Lung microvascular endothelial cell (primary cell): ENCODE measurements around the gene TCEA2. TPM values are rescaled to one million over a fixed set of nuclear protein-coding genes. Genes with fewer than 3 reads are reported as not detected.
A peak's percentile ranks its signal among the peaks of the same experiment; 100 is the strongest.
"Not testable (repeated sequence)": the region's sequence is repeated elsewhere in the genome, so short reads cannot be mapped to it uniquely, and the experiment has no call there.

ENCODE experiments used
- DNase-seq, 2 donors: peaks; one replicate each; pipeline versions ENCODE4 v3.0.0 to v3.0.0-alpha.2; 2010; ENCODE audit warnings: low read depth in 2 of 2
- total RNA-seq: library from RNA; depleted of rRNA; stranded (reverse); fragments of >200 nt; gene quantifications from 2 replicates; pipeline ENCODE4 v1.2.1, GENCODE V29; 2014

Gene TCEA2
- total RNA-seq, 1 donor from 2014 or later: 30.6 TPM

DNA sequence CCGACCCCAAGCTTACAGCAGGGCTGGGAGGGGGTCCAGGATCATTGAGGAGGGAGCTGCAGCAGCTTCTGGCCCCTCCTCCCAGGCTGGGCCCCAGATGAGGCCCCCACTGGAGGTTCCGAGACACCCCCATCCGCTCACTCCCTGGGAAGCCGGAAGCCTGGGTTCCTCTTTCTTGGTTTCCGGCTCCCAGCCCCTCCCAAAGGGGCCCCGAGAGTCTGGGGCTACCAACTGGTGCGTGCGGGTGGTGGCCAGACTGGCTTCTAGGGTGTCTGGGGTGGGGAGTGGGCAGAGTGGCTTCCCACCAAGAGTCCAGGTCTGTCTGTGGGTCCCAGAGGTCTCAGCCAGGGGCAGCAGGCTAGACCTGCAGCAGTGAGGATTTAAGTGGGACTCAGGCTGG, 14.1 kb downstream of the TCEA2 start:
- DNase-seq: no peak

GRCh38 chr20:64077541-64077875, 14.5 kb downstream of the TCEA2 start:
- DNase-seq: no peak

DNA sequence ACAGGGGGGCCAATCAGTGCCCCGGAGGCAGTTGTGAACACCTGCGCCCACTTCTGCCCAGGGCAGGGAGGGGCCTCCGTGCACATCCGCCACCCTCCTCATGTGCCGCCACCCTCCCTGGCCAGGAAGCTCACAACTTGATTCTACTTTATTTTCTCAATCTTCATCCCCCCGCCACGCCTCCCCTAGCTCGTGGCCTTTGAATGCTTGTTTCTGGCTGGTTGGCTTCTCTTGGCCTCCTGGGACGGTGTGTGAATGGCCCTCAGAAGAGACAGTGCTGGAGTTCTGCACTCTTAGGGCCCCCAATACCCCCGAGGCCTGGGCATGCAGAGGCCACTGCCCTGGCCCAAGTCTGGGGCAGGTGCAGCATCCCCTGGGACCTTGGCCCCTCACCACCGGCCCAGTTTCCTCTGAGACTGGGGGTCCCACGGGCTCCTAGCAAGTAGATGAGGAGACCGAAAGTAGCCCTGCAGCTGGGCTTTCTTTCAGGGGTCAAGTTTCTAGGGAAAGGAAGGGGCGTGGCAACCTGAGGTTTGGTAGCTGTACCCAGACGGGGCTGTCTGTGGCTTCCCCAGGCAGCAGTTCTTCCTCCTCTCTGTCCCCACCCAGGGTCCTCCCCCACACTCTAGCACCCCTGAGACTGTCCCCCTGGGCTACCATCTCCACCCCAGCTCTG, 15.0 kb downstream of the TCEA2 start:
- DNase-seq: no peak

- no peak for DNase-seq
Observed at GRCh38 chr20:64078934-64079272, 15.9 kb downstream of the TCEA2 start.

GRCh38 chr20:64079273-64080012, 16.4 kb downstream of the TCEA2 start, which contains the start of gene RGS19:
TSS of gene RGS19 (minus strand) at chr20:64079518. CDS start at chr20:64076886, 2,632 bp downstream.
- DNase-seq: peak; percentile 67 to 88

- peak; percentile 26 to 39 for DNase-seq
Observed at GRCh38 chr20:64080013-64080812, 17.2 kb downstream of the TCEA2 start, which contains the start of gene OPRL1. TSS of gene OPRL1 (plus strand) at chr20:64080082. CDS start at chr20:64092721, 12,639 bp downstream.

- DNase-seq: no peak
Observed at GRCh38 chr20:64080813-64081623, 18.0 kb downstream of the TCEA2 start.

DNA sequence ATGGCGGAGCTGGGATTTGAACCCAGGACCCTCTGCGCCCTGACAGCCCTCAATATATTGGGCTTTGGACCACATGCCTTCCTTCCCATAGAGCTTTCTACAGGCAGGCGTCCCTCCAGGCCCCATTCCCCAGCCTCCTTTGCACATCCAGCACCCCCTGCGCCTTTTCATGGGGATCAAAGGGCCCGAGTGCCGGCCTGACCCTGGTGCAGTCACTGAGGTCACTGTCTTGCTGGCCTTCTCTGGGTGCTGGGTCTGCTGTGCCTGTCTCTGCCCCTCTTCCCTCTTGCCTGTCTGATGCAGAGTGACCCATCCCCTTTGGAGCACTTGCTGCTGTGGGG, 18.6 kb downstream of the TCEA2 start:
- DNase-seq: no peak

GRCh38 chr20:64082126-64082731, 19.2 kb downstream of the TCEA2 start:
- DNase-seq: no peak

DNA sequence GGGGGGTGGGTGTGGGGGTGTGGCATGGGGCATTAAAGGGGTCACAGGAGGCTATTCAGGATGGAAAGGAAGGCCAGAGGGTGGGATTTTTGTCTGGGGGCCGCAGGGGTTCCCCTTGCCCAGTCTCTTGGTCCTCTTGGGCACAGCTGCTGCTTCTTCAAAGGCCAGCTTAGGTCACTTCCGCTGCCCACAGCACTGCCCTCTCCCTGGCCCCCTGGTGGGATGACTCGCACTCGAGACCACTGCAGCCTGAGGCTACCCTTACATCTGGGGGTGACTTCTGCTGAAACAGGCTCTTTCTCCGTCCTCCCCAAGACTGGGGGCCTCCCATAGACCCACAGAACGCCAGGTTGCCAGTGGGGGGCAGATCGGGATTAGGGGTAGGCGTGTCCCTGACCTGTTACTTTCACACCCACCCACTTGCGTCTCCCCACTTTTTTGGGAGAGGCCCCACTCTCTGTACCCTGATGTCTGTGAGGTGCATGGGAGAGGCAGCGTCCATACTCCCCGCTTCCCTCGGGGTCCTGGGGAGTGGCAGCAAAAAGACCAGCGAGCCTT, 19.9 kb downstream of the TCEA2 start:
- DNase-seq: no peak

DNA sequence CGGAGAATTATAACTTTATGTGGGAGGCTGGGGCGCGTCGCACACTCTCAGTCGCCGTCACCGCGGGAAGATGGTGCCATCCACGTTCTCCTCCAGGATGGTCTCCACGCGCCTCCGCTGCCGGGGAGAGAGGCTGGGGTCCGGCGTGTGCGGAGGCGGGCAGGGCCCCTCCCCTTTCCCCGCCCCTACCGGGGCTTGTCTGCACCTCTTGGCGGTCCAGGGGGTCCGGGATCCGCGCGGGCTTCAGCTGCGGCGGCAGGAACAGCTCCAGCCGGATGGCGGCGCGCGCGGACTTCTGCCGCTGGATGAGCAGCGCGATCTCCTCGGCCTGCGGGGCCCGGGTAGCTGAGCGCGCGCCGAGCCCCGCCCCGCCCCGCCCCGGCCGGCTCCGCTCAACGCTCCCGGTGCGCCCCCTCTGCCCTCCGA, 20.4 kb downstream of the TCEA2 start:
- DNase-seq: peak; percentile 77 to 89

DNA sequence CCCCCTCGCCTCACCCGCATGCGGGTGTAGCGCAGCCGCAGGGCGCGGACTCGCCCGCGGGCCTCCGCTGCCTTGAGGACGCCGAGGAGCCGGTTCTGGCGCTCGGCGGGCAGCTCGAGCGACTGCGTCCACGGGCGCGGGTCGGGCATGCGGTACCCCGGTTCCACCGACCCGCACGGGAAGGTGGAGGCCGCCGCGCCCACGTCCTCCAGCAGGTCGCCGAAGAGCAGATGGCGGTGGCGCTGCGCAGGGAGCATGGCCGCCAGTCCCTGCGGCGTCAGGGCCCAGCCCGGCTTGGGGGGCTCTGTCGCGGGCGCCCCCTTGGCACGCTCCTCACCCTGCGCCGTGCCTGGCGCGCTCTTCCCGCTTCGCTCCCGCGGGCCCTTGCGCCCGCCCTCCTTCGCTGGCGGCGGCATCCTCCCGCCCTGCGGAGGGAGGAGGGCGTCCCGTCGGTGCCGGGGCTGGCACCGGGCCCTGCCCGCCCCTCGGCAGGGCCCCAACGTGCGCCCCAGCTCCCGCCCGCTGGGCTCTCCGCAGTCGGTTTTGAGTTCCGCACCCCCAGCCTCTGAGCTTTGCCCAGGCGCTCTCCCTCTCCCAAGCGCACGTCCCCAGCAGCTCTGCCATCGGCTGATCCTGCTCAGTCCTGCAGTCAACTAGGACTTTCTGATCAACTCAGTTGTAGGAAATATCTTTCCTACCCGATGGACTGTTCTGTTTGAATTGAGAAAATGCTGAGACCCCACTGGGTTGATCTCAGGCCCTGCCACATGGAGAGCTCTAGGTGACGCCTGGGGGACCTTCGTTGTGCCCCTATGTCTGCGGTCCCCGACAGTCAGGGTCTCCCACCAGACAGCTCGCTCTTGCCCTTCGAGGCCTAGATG, 21.0 kb downstream of the TCEA2 start, which contains the start of gene LKAAEAR1:
Gene LKAAEAR1, minus strand, starts transcription at position 595 of the 881 bp plus-strand sequence. Its CDS starts 179 bp downstream, at position 416.
- DNase-seq: no peak

DNA sequence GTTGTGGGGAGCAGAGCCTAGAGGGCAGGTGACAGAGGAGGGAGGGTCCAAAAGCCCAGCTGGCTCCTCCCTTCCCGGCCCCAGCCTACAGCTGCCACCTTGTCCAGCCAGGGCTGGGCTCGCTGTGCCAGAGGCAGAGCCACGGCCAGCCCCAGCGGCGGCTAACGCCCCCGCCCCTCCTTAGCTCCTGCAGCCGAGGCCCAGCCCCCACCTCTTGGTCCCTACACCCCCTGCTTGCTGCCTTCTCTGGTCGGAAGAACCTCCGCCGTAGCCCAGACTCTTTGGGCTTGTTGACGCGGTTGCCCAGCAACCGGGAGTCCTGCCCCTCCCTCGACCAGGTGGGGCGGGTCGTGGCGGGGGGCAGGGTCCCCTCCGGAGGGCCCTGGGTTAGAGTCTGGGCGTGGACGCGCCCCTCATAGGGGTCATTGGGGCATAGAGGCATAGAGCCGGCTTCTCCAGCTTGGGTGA, 21.7 kb downstream of the TCEA2 start:
- DNase-seq: no peak

- DNase-seq: no peak
Observed at GRCh38 chr20:64086801-64087200, 23.8 kb downstream of the TCEA2 start.

DNA sequence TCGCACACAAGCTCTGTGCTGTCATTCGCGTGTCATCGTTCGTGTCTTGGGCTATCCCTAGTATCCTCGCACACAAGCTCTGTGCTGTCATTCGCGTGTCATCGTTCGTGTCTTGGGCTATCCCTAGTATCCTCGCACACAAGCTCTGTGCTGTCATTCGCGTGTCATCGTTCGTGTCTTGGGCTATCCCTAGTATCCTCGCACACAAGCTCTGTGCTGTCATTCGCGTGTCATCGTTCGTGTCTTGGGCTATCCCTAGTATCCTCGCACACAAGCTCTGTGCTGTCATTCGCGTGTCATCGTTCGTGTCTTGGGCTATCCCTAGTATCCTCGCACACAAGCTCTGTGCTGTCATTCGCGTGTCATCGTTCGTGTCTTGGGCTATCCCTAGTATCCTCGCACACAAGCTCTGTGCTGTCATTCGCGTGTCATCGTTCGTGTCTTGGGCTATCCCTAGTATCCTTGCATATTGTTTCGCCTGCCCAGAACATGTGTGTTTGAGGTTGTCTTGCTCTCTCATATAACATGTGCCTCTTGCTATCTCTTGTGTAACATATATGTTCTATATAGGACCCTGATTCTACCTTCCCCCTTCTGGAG, 24.3 kb downstream of the TCEA2 start:
- DNase-seq: not testable (repeated sequence)

GRCh38 chr20:64088586-64088985, 25.6 kb downstream of the TCEA2 start:
- not testable (repeated sequence) for DNase-seq

GRCh38 chr20:64090165-64090564, 27.2 kb downstream of the TCEA2 start:
- no peak for DNase-seq

GRCh38 chr20:64091340-64091739, 28.3 kb downstream of the TCEA2 start:
- DNase-seq: no peak

DNA sequence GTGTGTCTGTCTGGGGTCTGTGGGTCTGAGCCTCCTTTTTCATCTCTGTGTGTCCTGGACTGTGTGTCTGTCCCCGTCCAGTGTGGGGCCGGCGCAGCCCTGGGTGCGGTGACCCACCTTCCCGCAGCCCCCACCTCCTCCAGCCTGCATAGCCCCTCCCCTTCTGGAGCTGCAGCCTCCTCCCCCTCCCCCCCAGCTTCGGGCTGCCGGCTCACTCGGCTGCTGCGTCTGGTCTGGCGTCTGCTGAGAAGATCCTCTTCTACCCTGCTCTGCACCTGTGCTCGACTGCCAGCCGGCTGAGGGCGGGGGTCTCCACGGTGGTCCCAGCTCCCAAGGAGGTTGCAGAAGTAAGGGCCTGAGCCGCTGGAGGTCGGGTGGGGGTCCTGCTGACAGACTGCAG, 28.8 kb downstream of the TCEA2 start:
- no peak for DNase-seq
